OCI-LY1 (cell line): ENCODE data around the gene USP24.

Experiments used
- CTCF ChIP-seq: fragments of 200-600 bp; sonication (generic), shearing (Covaris generic); IDR thresholded peaks from 2 replicates; pipeline ENCODE4 v1.5.1; 2017; ENCODE audit warnings: mild to moderate bottlenecking, antibody characterized with exemption, low read length, moderate library complexity, mixed read lengths
- EZH2 ChIP-seq: fragments of 200-600 bp; sonication (generic), shearing (Covaris generic); IDR thresholded peaks from 2 replicates; pipeline ENCODE4 v1.8.0; 2017; ENCODE audit warnings: borderline replicate concordance, mixed run types, mild to moderate bottlenecking, antibody characterized with exemption, low read length, moderate library complexity, mixed read lengths

DNA sequence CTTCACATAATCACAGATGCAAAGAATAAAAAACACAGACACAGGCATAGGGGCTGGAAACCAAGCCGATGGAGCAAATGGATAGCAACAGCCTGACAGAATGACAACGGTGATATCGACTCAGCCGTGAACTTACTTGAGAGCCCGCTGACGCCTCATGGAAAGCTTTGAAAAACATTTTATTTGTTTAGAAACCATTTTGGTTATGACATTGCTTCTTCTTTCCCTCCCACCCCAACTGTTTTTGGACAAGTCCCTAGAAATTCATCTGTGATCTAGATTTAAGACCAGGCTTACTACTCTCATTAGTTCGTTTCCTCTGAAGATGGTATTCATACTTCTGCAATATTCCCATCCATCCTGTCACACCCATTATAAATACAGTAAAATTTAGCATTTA, 130.9 kb downstream of the USP24 start:
- TF ChIP-seq CTCF (no peak), EZH2 (no peak)
